ENCODE measurements around the gene JMJD6.

DNA sequence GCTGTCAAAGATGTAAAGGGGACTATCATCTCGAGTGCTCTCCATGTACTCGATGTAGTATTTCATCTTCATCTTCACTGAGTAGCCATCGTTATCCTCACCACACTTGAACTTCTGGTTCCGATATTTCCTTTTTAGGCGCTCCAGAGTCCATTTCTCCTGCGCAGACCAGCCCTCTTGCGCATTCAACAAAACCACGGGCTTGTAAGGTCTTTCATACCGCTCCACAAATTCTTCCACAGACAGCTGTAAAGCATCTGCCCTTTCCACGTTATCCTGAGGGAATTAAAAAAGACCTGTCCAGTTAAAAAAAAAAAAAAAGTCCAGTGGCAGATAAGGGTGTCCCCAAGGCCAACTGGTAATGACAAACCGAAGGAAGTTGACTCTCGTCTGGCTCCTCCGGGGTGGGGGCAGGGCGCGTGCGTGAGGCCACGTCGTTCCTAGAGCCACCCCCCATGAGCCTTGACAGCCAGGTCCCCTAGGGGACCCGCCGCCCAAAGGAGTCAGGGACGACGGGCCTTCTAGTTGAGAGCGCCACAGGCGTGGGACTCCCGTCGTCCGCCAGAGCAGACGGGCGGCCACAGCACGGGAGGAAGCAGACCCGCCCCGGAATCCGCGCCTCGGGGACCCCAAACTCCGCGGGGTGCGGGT is 701 bp downstream of the JMJD6 start:
- TF ChIP-seq LCOR (CRISPR knock-in tag; IDR thresholded peaks at IDR 0.05) (no peak), NELFE (IDR thresholded peaks at IDR 0.05; ENCODE audit: insufficient read depth, insufficient read length) (no peak), HIVEP1 (CRISPR knock-in tag; IDR thresholded peaks at IDR 0.05) (0 out of 2 replicates have a peak, but pooled peaks have one; percentile 17), ZNF785 (CRISPR knock-in tag; IDR thresholded peaks at IDR 0.05) (no peak), SMAD1 (IDR thresholded peaks at IDR 0.05; ENCODE audit: low read depth, low read length, partially characterized antibody) (no peak), CTCF (IDR thresholded peaks at IDR 0.05 in 2 of 3, conservative IDR thresholded peaks at IDR 0.05 in 1 of 3; ENCODE audit: insufficient read depth in 2 of 3, low read depth in 1 of 3, low read length in 3 of 3) (no peak; a peak in 1 of 6 replicates), PATZ1 (CRISPR knock-in tag; IDR thresholded peaks at IDR 0.05; ENCODE audit: borderline replicate concordance) (no peak), USF2 (CRISPR knock-in tag; IDR thresholded peaks at IDR 0.05) (no peak), THRA (IDR thresholded peaks at IDR 0.05) (no peak), CREB1 (IDR thresholded peaks at IDR 0.05) (no peak), CREB1 (CRISPR knock-in tag; IDR thresholded peaks at IDR 0.05) (no peak), NCOA1 (IDR thresholded peaks at IDR 0.05; ENCODE audit: low read depth) (no peak)
- TF ChIP-seq, protein P1, sequence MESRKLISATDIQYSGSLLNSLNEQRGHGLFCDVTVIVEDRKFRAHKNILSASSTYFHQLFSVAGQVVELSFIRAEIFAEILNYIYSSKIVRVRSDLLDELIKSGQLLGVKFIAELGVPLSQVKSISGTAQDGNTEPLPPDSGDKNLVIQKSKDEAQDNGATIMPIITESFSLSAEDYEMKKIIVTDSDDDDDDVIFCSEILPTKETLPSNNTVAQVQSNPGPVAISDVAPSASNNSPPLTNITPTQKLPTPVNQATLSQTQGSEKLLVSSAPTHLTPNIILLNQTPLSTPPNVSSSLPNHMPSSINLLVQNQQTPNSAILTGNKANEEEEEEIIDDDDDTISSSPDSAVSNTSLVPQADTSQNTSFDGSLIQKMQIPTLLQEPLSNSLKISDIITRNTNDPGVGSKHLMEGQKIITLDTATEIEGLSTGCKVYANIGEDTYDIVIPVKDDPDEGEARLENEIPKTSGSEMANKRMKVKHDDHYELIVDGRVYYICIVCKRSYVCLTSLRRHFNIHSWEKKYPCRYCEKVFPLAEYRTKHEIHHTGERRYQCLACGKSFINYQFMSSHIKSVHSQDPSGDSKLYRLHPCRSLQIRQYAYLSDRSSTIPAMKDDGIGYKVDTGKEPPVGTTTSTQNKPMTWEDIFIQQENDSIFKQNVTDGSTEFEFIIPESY (CRISPR knock-in tag; IDR thresholded peaks at IDR 0.05) = no peak
